MCF 10A (cell line): ENCODE results near the gene TMEM151B. TPM values are rescaled to one million over a fixed set of nuclear protein-coding genes. Genes with fewer than 3 reads are reported as not detected.

ENCODE experiments used
- BruUV-seq: library from RNA; stranded (reverse); fragments of 400-500 nt; replicated peaks from 2 replicates; lab custom pipeline; 2021; lab: Mats Ljungman, UMichigan
- CTCF ChIA-PET: fragments of 300-600 bp; sonication (Branson Sonifier 250); formaldehyde crosslinking; extraction: SDS; loops from one replicate; lab custom pipeline; 2021; ENCODE audit warnings: antibody characterized with exemption, inconsistent platforms; lab: Yijun Ruan, JAX
- POLR2A ChIA-PET: fragments of 300-600, 350-650 bp; sonication (Branson Sonifier 250); formaldehyde crosslinking; extraction: SDS; loops from one replicate; lab custom pipeline; 2020; ENCODE audit warnings: antibody characterized with exemption, inconsistent platforms; lab: Yijun Ruan, JAX
- DNase-seq: peaks from one replicate; pipeline ENCODE4 v3.0.0-alpha.2; 2018; ENCODE audit not compliant: unreplicated experiment
- H3K27ac Mint-ChIP-seq: one replicate; pipeline ENCODE4 v1.8.0; 2022; ENCODE audit warnings: mild to moderate bottlenecking, low read depth, mixed read lengths; ENCODE audit not compliant: unreplicated experiment
- H3K27me3 Mint-ChIP-seq: one replicate; pipeline ENCODE4 v1.8.0; 2022; ENCODE audit warnings: mixed read lengths; ENCODE audit not compliant: insufficient read depth, unreplicated experiment
- H3K36me3 Mint-ChIP-seq: one replicate; pipeline ENCODE4 v1.8.0; 2022; ENCODE audit warnings: mild to moderate bottlenecking, moderate library complexity, mixed read lengths; ENCODE audit not compliant: insufficient read depth, unreplicated experiment
- H3K4me1 Mint-ChIP-seq: one replicate; pipeline ENCODE4 v1.8.0; 2022; ENCODE audit warnings: mixed read lengths; ENCODE audit not compliant: insufficient read depth, unreplicated experiment
- H3K4me3 Mint-ChIP-seq: one replicate; pipeline ENCODE4 v1.8.0; 2022; ENCODE audit warnings: mild to moderate bottlenecking, moderate library complexity, mixed read lengths; ENCODE audit not compliant: unreplicated experiment
- H3K9me3 Mint-ChIP-seq: one replicate; pipeline ENCODE4 v1.8.0; 2022; ENCODE audit warnings: mixed read lengths; ENCODE audit not compliant: unreplicated experiment
- CTCF ChIP-seq: fragments of 200-600 bp; IDR thresholded peaks from one replicate; pipeline ENCODE4 v1.8.0; 2022; ENCODE audit warnings: antibody characterized with exemption, mild to moderate bottlenecking; ENCODE audit not compliant: unreplicated experiment
- intact Hi-C: fragments of 100-400 bp; cut with micrococcal nuclease; formaldehyde crosslinking; loops from 2 replicates; pipeline ENCODE4 v1.14.1; 2022
- total RNA-seq: library from RNA; stranded (reverse); gene quantifications from 2 replicates; pipeline ENCODE4 v1.2.3, GENCODE V29; 2022

The TMEM151B gene
- total RNA-seq, 1 experiment from 2014 or later, result not detected

- Mint-ChIP-seq H3K27me3 (no peaks in the 10 kb centered on the region), H3K36me3 (peaks cover 50% of the 10 kb centered on the region), H3K27ac (peak overlapping the region; percentile 37), H3K4me3 (no peak overlapping the region), H3K4me1 (peaks cover 25% of the 10 kb centered on the region), H3K9me3 (no peaks in the 10 kb centered on the region)
- TF ChIP-seq CTCF, result no peak
- ChIA-PET POLR2A (interaction anchor here (0.6 to 1.6 kb wide), 2 partner anchors 14 to 73 kb away, joined by 3 to 6 read pairs; no protein-coding TSS in a partner anchor), CTCF (interaction anchor here (0.7 to 5.9 kb wide), 6 partner anchors 29 to 1849 kb away, joined by 3 to 33 read pairs (median 8); no protein-coding TSS in a partner anchor)
- intact Hi-C loops, result no loop called here
- BruUV-seq, result no TSS peak
- no peak for DNase-seq
Measured at GRCh38 chr6:44310241-44310640, 40.0 kb downstream of the TMEM151B start.

GRCh38 chr6:44311304-44311703 is 41.1 kb downstream of the TMEM151B start:
- TF ChIP-seq CTCF, result no peak
- ChIA-PET POLR2A (interaction anchor here (1.0 kb wide), 1 partner anchor 92 kb away, joined by 3 read pairs; no protein-coding TSS in a partner anchor), CTCF (interaction anchor here (1.6 to 3.7 kb wide), 4 partner anchors 15 to 77 kb away, joined by 3 to 19 read pairs (median 8); no protein-coding TSS in a partner anchor)
- Mint-ChIP-seq H3K36me3 (peaks cover 42% of the 10 kb centered on the region), H3K4me3 (no peak overlapping the region), H3K4me1 (peaks cover 25% of the 10 kb centered on the region), H3K27me3 (peaks cover 9% of the 10 kb centered on the region), H3K27ac (no peak overlapping the region), H3K9me3 (no peaks in the 10 kb centered on the region)
- no TSS peak for BruUV-seq
- DNase-seq, result no peak
- intact Hi-C loops, result no loop called here

GRCh38 chr6:44311767-44312166 is 41.5 kb downstream of the TMEM151B start:
- Mint-ChIP-seq H3K4me1 (peaks cover 25% of the 10 kb centered on the region), H3K4me3 (peak overlapping the region; percentile 98), H3K27ac (peak overlapping the region; percentile 94), H3K9me3 (no peaks in the 10 kb centered on the region), H3K27me3 (peaks cover 11% of the 10 kb centered on the region), H3K36me3 (peaks cover 37% of the 10 kb centered on the region)
- TF ChIP-seq CTCF, result no peak
- intact Hi-C loops, result loop anchor here (2.0 kb wide), 1 partner anchor 47 kb away; the partner anchor contains the start of gene NFKBIE
- BruUV-seq, result no TSS peak
- DNase-seq, result no peak
- ChIA-PET POLR2A (interaction anchor here (1.0 to 1.8 kb wide), 4 partner anchors 44 to 92 kb away, joined by 3 to 11 read pairs (median 6); partner anchors contain the start of genes CDC5L and SLC35B2), CTCF (interaction anchor here (1.3 to 3.7 kb wide), 9 partner anchors 8 to 77 kb away, joined by 3 to 19 read pairs (median 4); no protein-coding TSS in a partner anchor)
